A172 (cell line): ENCODE measurements around the gene GSTA3. TPM values are rescaled to one million over a fixed set of nuclear protein-coding genes. Genes with fewer than 3 reads are reported as not detected.
"Not testable (repeated sequence)": the region's sequence is repeated elsewhere in the genome, so short reads cannot be mapped to it uniquely, and the experiment has no call there.

Source experiments
- DNase-seq: peaks from one replicate; pipeline ENCODE4 v3.0.0-alpha.2; 2015; ENCODE audit warnings: low spot score
- total RNA-seq: library from RNA; depleted of rRNA; stranded (reverse); fragments of >200 nt; shearing (Covaris generic); gene quantifications from 2 replicates; pipeline ENCODE4 v1.2.3, GENCODE V29; 2014

GSTA3 gene
- total RNA-seq, 1 experiment from 2014 or later = not detected

- DNase-seq = no peak
Measured at GRCh38 chr6:52914516-52914915, 5.0 kb upstream of the GSTA3 start.

- no peak for DNase-seq
Measured at GRCh38 chr6:52910091-52910490, 593 bp upstream of the GSTA3 start.

- DNase-seq = no peak
Measured at GRCh38 chr6:52909131-52909530, 367 bp downstream of the GSTA3 start.

- DNase-seq = no peak
Measured at GRCh38 chr6:52908526-52908925, 972 bp downstream of the GSTA3 start.

GRCh38 chr6:52904562-52905279 is 4.8 kb downstream of the GSTA3 start:
- peak; percentile 14 for DNase-seq

GRCh38 chr6:52900536-52900935 is 9.0 kb downstream of the GSTA3 start:
- no peak for DNase-seq

GRCh38 chr6:52895790-52896189 is 13.7 kb downstream of the GSTA3 start:
- DNase-seq = not testable (repeated sequence)

- no peak for DNase-seq
Measured at GRCh38 chr6:52894285-52894684, 15.2 kb downstream of the GSTA3 start.

GRCh38 chr6:52893803-52894202 is 15.7 kb downstream of the GSTA3 start:
- no peak for DNase-seq

GRCh38 chr6:52893221-52893620 is 16.3 kb downstream of the GSTA3 start:
- no peak for DNase-seq

GRCh38 chr6:52890018-52890417 is 19.5 kb downstream of the GSTA3 start:
- DNase-seq = no peak

GRCh38 chr6:52887910-52888524 is 21.5 kb downstream of the GSTA3 start:
- DNase-seq = no peak

GRCh38 chr6:52881996-52882841 is 27.3 kb downstream of the GSTA3 start:
- DNase-seq = peak; percentile 84

GRCh38 chr6:52881662-52881995 is 27.9 kb downstream of the GSTA3 start:
- no peak for DNase-seq

- no peak for DNase-seq
Measured at GRCh38 chr6:52877786-52878185, 31.7 kb downstream of the GSTA3 start.

GRCh38 chr6:52877168-52877567 is 32.3 kb downstream of the GSTA3 start:
- peak; percentile 90 for DNase-seq

GRCh38 chr6:52876056-52876787 is 33.3 kb downstream of the GSTA3 start:
- no peak for DNase-seq

GRCh38 chr6:52872031-52872430 is 37.5 kb downstream of the GSTA3 start:
- no peak for DNase-seq

GRCh38 chr6:52871621-52872020 is 37.9 kb downstream of the GSTA3 start:
- no peak for DNase-seq

- DNase-seq = not testable (repeated sequence)
Measured at GRCh38 chr6:52870335-52871091, 39.0 kb downstream of the GSTA3 start.

GRCh38 chr6:52868899-52869298 is 40.6 kb downstream of the GSTA3 start:
- DNase-seq = not testable (repeated sequence)
